ENCODE results near the gene MLLT3.

The MLLT3 gene

GRCh38 chr9:20407013-20407412, 215.3 kb downstream of the MLLT3 start:
- DNase-seq: no peak

- no peak for DNase-seq
Observed at GRCh38 chr9:20406344-20406743, 216.0 kb downstream of the MLLT3 start.

- DNase-seq: no peak
Observed at GRCh38 chr9:20405616-20406015, 216.7 kb downstream of the MLLT3 start.

- no peak for DNase-seq
Observed at GRCh38 chr9:20405078-20405477, 217.2 kb downstream of the MLLT3 start.

GRCh38 chr9:20404192-20404813, 218.0 kb downstream of the MLLT3 start:
- DNase-seq: no peak

GRCh38 chr9:20403346-20403745, 219.0 kb downstream of the MLLT3 start:
- no peak for DNase-seq

GRCh38 chr9:20402273-20402875, 219.9 kb downstream of the MLLT3 start:
- DNase-seq: no peak

GRCh38 chr9:20398536-20399338, 223.6 kb downstream of the MLLT3 start:
- DNase-seq: no peak

GRCh38 chr9:20397348-20397747, 225.0 kb downstream of the MLLT3 start:
- no peak for DNase-seq

- DNase-seq: no peak
Observed at GRCh38 chr9:20396509-20396908, 225.8 kb downstream of the MLLT3 start.

GRCh38 chr9:20395651-20396050, 226.6 kb downstream of the MLLT3 start:
- no peak for DNase-seq

GRCh38 chr9:20394969-20395368, 227.3 kb downstream of the MLLT3 start:
- peak; percentile 86 for DNase-seq

GRCh38 chr9:20391208-20391607, 231.1 kb downstream of the MLLT3 start:
- DNase-seq: no peak

- no peak for DNase-seq
Observed at GRCh38 chr9:20390400-20390799, 231.9 kb downstream of the MLLT3 start.

- no peak for DNase-seq
Observed at GRCh38 chr9:20387062-20387461, 235.2 kb downstream of the MLLT3 start.

GRCh38 chr9:20384642-20385041, 237.7 kb downstream of the MLLT3 start:
- DNase-seq: no peak

- DNase-seq: no peak
Observed at GRCh38 chr9:20382460-20383071, 239.7 kb downstream of the MLLT3 start.

- no peak for DNase-seq
Observed at GRCh38 chr9:20380546-20380945, 241.8 kb downstream of the MLLT3 start.

GRCh38 chr9:20379804-20380225, 242.5 kb downstream of the MLLT3 start:
- DNase-seq: no peak

- DNase-seq: no peak
Observed at GRCh38 chr9:20378851-20379250, 243.4 kb downstream of the MLLT3 start.

- DNase-seq: no peak
Observed at GRCh38 chr9:20377790-20378189, 244.5 kb downstream of the MLLT3 start.

- no peak for DNase-seq
Observed at GRCh38 chr9:20376731-20377375, 245.4 kb downstream of the MLLT3 start.

- no peak for DNase-seq
Observed at GRCh38 chr9:20376042-20376441, 246.3 kb downstream of the MLLT3 start.

Data from DMS 273 treated with DMSO at 0.1 percent for 48 hours (cell line).